ENCODE results near the gene PCMT1.
"Not testable (repeated sequence)": the region's sequence is repeated elsewhere in the genome, so short reads cannot be mapped to it uniquely, and the experiment has no call there.

PCMT1 gene

DNA sequence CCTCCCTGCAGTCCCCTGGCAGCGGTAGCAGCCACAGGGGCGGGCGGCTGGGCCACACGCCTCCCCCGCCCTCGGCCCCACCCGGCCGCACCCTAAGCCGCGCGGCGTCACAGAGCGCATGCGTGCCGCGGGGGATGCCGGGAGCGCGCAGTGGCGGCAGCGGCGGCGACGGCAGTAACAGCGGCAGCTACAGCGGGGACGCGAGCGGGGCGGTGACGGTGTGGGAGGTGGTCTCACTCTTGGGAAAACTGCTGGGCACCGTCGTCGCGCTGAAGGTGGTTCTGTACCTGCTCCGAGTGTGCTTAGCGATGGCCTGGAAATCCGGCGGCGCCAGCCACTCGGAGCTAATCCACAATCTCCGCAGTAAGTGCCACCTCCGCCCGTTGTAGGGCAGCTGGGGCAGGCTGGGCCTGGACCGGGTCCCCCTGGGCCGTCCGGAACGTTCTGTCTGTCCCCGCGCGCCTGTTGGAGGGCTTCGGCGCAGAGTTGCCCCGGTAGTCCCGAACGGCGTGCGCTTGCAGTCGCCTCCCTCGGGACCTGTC is at the start of gene PCMT1:
TSS of gene PCMT1 (plus strand) at position 148 of the 542 bp plus-strand sequence. CDS start at position 309, 161 bp downstream.
- peak; percentile 92 for DNase-seq (ENCODE audit: low read depth)

DNA sequence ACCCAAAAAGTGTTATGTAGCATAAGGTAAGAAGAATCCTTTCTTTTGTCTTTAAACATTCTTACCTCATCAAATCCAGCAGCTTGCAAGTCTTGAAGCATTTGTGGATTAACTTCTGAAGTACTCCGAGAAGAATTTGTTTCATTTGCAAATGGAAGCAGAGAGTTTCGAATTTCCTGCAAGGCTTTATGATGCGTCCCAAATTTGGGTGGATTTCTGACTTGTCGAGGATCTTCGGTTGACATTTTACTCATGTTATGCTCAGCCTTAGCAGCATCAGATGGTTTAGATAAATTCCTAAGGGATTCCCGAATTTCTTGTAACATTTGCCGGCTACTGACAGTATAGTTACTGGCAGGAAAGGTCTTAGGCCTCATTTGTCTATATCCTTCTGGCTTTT is 47.8 kb upstream of the PCMT1 start:
- no peak for DNase-seq (ENCODE audit: low read depth)

DNA sequence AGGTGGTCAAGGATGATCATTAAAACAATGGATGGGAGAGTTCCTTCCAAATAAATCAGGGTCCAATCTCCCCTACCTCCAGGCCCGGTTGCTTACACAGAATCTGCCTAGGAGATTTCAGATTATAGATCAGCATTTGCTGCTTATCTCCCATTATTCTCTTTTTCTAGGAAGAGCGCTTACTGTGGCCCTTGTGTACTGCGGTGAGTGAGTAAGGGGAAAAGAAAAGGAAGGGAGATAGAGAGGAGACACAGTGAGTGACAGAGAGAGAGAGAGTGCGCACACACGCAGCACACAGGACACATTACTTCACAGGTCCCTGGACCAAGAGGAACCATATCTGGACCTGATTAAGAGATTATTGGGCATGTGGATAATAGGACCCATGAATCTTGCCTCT is 37.8 kb upstream of the PCMT1 start:
- DNase-seq (ENCODE audit: low read depth): no peak

DNA sequence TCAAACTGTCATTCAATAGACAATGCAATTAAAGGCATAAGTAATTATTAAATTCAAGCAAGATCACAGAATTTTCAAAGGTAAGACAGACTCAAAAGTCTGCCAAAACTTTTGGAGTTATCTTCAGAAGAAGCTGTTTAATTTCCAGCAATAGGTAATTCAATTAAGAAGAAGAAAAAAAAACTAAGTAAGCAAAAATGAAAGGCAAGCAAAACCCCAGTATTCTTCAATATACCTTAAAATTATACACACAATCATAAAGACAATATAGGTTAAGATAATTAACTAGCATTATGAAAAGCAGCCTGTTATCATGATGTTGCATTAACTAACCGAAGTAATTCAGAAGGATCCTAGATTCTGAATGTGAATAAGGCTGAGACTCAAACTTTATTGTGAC is 35.1 kb upstream of the PCMT1 start:
- no peak for DNase-seq (ENCODE audit: low read depth)

DNA sequence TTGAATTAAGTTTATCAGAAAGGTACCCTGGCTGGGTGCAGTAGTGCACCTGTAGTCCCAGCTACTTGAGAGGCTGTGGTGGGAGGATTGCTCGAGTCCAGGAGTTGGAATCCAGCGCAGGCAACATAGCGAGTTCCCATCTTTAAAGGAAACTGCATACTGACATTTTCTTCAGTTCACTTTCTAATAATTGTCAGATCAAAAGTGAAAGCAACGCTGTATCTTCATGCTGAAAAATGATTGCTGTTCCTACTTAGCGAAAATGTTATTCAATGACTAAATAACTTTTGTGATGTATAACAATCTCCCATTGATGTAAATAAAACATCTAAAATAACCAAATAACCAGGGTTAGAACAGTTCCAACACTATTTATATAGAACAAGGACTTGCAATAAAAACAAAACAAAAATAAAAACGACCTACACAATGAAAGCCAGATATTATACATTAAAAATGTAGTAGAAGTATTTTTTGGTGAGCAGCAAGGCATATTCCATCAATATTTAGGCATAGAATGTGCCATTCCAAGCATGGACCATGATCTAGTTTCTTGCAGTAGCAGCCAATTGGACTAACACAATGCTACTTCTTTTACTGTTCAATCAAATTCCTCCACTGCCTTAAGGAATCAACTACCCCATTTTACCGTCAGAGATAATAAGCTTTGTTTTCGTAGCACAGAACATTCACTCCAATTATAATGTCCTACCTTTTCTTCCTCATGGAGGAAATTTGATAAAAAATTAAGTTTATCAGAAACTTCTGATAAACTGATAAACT is 33.2 kb upstream of the PCMT1 start:
- no peak for DNase-seq (ENCODE audit: low read depth)

DNA sequence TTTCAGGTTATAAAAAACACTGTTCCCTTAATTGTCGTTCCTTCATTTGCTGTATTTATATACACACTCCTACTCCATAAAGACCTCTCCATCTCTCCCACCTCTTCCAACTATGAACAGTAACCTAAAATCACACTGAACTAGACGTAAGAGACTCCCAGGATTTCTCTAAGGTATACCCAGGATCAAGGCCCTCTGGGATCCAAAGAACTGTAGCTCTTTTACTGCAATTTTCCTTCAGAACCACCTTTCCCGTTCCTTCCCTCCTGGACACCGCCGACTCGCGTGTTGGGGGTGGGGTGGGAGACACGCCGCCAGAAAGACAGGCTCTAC is 32.3 kb upstream of the PCMT1 start:
- DNase-seq (ENCODE audit: low read depth): no peak

DNA sequence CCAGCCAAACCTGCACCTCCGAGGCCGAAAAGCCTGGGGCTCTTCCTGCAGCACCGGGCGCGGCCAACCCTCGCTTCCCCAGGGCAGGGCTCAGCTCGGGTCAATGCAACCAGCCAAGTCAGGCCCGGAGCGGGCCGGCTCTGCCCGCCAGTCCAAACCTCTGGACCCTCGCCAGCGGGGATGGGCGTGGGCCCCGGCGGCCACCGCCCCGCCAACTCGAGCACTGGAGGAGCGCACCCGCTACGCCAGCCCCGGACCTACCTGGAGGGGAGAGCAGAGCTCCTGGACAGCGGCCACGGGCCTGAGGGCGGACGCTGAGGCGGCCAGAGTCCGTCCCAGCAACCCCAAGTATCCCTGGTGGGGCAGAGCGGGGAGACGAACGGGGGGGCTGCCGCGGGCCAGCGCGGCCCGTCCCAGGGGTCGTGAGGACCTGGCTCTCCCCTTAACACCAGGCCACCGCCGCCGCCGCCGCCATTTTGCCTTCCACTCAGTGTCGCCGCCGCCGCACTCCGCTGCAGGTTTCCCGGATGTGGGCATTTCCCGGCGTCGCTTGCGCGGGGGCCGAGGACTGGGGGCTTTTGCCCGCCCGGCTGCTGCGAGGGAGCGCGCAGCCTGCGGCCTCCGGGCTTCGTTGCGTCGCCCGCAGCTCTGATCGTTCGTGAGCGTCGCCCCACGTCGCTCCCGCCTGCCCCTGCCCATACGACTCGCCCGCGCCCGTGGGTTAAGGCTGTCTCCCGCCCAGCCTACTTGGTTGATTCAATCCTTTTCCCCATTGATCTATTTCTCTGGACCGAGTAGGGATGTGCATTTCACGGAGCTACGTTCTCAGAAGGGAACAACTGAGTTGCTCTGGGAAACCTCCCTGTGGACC is 31.7 kb upstream of the PCMT1 start, which contains the start of gene LATS1:
TSS of gene LATS1 (minus strand) at position 514 of the 871 bp plus-strand sequence. CDS start 15,975 bp downstream, outside the sequence.
- DNase-seq (ENCODE audit: low read depth): peak; percentile 88

DNA sequence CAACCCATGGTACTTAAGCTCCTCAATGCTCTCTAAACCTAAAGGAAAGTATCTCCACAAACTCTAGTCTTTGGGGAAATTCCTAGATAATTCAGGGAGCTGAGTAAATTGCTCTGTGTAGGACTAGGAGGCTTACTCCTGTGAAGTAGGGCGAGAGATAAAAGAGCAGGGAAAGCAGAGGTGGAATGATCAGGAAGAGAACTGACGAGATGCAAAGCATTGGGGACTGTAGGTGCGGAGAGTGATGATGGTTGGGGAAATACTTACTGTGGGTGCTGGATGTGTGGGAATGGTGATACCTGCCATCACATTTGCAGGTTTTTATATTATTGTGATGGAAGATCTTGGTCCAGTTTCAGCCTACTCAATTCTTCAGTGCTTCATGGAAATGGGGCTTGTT is 30.0 kb upstream of the PCMT1 start:
- no peak for DNase-seq (ENCODE audit: low read depth)

DNA sequence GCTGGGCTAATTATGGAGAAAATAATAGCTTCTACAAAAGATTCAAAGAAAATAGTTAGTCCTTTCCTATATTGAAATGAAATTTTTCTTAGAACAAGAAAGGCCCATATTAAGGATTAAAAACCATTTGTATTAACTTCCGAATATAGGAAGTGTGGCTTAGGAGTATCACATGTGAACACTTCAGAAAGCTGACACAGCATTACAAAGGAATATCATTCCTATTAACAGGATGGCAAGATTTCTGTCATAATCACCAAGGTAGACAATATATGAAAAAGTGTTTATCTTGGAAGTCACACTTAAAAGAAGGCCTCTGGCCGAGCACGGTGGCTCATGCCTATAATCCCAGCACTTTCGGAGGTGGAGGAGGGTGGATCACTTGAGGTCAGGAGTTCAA is 26.3 kb upstream of the PCMT1 start:
- no peak for DNase-seq (ENCODE audit: low read depth)

DNA sequence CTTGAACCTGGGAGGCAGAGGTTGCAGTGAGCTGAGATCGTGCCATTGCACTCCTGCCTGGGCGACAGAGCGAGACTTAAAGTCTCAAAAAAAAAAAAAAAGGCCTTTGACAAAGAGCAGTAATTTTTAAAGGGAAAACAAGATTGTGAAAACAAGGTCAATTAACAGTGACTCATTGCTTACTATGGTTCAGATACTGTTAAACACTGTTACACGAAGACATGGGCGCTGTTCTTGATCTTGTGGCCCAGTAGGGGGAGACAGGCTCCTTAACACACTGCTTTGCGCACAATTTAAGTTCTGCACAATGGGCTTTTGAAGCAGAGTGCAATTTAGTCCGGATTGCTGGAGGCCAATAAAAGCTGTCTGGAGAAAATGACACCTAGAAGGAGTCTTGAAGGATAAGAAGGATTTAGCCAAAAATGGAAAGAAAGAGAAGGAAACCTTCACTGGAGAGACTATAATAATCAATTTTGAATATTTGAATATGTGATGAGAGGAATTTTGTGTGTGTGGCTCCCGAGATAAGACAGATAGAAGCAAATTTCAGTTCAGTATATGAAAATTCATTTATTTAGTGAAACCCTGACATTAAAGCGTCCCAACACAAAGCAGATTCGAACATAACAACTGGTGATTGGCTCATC is 25.6 kb upstream of the PCMT1 start:
- DNase-seq (ENCODE audit: low read depth): peak; percentile 29

DNA sequence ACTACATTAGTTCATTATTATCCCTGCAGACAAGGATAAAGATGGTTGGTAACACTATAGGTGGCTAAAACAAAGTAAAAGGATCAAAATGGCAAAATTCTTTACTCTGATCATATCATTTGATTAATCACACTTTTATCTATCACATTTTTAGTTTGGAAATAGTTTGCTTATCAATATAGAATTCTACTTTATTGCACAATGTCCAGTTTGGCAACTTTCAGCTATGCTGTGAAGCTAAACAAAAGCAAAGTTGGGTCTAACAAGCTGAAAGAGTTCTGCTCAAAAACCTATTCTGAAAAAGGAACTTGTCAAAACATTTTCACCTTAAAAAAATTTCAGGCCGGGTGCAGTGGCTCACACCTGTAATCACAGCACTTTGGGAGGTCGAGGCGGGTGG is 23.8 kb upstream of the PCMT1 start:
- no peak for DNase-seq (ENCODE audit: low read depth)

DNA sequence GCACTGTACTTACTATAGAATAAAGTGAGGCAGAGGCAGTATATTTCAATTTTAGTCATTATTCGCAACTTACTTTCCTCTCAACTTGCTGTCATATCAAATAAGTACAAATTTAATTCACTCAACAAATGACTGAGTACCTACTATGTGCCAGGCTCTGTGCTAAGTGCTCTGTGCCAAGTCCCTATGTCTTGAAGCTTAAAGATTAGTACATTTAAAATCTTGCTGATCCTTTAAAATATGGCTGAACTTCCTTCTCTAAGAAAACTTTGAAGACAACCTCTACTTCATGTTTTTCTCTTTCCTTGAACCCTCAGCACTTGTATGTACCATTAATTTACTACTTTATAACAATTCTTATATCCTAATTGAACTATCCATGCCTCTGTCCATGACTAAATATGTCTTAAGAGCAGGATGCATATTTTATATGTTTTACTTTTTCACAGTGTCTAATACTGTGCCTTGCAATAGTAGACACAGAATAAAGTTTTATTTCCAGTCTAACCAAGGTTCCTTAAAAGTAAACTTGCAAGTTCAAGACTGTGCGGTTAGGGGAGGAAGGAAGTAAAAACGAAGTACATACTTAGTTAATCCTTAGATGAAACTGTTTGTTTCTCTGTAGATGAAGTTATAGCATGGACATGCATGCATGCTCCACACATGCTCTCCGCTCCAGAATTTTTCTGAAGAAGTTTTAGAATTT is 21.6 kb upstream of the PCMT1 start:
- no peak for DNase-seq (ENCODE audit: low read depth)

DNA sequence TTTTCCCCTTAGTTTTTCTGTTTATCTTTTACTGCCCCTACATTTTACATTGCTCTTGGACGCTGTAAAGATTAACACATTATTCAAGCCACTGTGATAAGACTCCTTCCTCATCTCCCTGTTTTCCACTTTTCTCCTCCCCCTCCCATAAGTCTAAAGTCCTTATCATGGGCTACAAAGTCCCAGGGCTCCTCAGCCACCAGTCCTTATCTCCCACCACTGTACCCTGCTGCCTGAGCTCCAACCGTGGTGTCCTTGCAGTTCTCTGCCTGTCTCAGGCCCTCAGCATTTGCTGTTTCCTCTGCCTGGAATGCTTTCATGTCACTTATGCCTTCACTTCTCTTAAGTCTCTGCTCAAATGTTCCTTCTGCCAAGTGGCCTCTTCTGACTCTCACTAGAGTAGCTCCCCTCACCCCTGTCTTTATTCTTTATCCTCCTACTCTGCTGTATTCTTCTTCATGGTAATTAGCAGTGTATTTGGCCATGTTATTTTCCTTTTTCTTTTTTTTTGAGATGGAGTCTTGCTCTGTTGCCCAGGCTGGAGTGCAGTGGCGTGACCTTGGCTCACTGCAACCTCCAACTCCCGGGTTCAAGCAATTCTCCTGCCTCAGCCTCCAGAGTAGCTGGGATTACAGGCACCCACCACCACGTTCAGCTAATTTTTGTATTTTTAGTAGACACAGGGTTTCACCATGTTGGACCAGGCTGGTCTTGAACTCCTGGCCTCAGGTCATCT is 20.9 kb upstream of the PCMT1 start:
- DNase-seq (ENCODE audit: low read depth): no peak

DNA sequence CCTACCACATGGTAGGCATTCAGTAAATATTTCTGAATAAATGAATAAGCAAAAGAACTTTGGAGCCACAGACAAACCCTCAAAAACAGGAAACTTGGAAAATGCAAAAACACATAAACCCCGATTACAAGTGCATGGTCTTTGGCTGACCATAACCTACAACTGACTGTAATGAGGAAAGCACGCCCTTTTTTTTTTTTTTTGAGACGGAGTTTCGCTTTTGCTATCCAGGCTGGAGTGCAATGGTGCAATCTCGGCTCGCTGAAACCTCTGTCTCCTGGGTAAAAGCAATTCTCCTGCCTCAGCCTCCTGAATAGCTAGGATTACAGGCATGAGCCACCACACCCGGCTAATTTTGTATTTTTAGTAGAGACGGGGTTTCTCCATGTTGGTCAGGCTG is 19.7 kb upstream of the PCMT1 start:
- no peak for DNase-seq (ENCODE audit: low read depth)

DNA sequence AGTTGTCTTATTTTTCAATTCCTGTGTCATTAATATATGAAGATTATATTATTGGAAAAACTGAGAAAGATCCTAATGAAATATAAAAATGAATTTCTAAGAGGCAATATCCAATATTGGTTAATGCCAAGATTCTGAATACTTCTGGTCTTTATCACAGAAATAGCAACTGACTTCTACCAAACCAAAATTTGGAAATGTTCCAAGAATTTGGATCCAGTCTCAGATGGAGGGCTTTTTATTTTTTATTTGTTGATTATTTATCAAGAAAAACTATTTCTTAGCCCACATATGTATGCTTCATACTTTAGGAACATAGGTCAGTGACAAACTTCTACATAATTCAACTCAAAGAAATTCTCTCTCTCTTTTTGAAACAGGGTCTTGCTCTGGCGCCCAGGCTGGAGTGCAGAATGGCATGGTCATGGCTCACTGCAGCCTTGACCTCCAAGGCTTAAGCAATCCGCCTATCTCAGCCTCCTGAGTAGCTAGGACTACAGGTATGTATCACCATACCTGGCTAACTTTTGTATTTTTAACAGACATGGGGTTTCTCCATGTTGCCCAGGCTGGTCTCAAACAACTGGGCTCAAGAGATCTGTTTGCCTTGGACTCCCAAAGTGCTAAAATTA is 16.3 kb upstream of the PCMT1 start:
- DNase-seq (ENCODE audit: low read depth): no peak

DNA sequence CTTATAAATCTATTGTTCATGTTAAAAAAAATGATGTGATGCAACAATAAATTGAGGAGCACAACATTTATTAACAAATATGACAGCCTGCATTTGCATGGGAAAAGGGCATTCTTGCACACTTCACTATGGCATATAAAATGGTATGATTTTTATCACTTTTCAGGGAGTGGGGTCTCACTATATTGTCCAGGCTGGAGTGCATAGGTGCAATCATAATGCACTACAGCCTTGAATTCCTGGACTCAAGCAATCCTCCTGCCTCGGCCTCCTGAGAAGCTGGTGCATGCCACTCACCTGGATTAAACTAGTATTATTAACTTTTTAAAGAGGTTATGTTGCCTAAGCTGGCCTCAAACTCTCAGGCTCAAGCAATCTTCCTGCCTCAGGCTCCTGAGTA is 14.6 kb upstream of the PCMT1 start:
- DNase-seq (ENCODE audit: low read depth): no peak

DNA sequence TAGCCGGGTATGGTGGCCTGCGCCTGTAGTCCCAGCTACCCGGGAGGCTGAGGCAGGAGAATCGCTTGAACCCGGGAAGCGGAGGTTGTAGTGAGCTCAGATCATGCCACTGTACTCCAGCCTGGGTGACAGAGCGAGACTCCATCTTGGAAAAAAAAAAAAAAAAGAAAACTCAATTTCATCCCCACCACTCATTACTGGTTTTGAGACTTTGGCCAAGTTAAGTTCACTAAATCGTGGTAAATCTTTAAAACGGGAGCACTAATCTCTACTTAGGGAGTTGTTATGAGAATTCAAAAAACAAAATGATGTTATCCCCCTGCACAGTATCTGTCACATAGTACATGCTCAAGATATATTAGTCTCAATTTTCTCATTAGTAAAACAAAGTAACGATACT is 4.3 kb upstream of the PCMT1 start:
- DNase-seq (ENCODE audit: low read depth): not testable (repeated sequence)

DNA sequence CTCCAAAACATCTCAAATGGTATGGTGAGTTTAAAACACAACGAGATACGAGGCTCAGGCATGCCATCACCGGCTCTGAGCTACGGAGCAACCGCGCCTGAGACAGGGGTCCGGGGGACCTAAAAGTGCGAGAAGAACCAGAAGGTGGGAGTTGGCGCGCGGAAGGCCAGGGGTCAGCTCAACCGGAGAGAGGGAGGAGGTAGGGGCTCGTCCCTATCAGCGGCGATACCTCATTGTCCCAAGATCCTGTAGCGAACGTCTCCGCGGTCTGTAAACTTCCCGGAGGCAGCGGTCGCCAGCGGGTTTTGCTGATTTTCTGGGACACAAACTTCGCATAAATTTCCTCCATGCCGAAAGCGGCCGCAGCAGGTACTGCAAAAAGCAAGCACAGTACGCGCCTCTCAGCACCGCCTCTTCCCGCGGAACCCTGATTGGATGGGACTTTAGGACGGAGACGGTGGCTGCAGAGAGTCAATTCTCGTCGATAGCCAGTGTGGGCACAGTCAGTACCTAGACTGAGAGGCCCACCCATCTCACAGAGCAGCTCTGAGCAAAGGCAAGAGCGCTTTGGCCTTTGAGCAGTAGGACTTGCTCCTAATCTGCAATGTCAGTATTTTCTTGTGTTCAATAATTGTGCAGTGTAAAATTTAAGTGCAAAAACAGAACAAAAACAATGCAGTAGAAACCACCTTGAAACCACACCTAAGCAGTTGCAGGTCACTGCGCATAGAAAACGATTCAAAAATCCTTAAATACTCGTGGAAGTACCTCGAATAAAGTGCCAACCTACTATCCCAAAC is 3.2 kb upstream of the PCMT1 start, which contains the start of gene NUP43:
TSS of gene NUP43 (minus strand) at position 383 of the 800 bp plus-strand sequence. CDS start at position 349, 34 bp downstream.
- DNase-seq (ENCODE audit: low read depth): peak; percentile 90

DNA sequence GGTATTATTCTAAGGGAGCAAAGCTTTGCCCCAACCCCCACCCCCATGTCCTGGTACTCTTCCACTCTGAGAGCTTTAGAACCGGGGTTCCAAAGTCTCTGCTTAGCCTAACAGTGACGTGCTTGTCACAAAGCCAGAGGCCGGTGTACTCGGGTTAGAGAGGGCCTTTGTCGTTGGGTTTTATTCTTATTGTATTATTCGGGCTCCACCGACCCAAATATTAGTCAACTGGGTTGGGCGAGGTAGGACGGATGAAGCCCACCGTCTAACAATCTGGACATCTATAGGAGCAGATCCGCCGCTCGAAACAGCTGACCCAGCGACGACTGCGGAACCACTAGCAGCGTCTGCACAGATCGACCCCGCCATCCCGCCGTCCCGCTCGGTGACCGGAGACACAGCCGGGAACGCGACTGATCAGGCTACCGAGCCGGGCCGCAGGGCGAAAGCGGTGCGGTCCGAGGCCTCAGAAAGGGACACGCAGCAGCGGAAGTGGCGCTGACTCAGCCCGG is 403 bp upstream of the PCMT1 start:
- DNase-seq (ENCODE audit: low read depth): not testable (repeated sequence)

Data from activated T-cell treated with anti-CD3 and anti-CD28 coated beads for 24 hours (primary cell).